GM21825 (cell line): Measurements from ENCODE around the gene OSM.

ENCODE experiments used
- ATAC-seq: cut with Tn5 transposase; IDR thresholded peaks from one replicate; pipeline ENCODE4 v1.9.1; 2021; ENCODE audit warnings: mild to moderate bottlenecking, moderate library complexity; ENCODE audit not compliant: unreplicated experiment

Gene OSM

GRCh38 chr22:30265131-30265720 lies 1.4 kb downstream of the OSM start:
- ATAC-seq = no peak

GRCh38 chr22:30263883-30264282 lies 2.8 kb downstream of the OSM start:
- ATAC-seq = no peak

GRCh38 chr22:30262917-30263741 lies 3.5 kb downstream of the OSM start:
- no peak for ATAC-seq

- ATAC-seq = no peak
Measured at GRCh38 chr22:30262112-30262511, 4.5 kb downstream of the OSM start.

- no peak for ATAC-seq
Measured at GRCh38 chr22:30261134-30261533, 5.5 kb downstream of the OSM start.

GRCh38 chr22:30260682-30261081 lies 6.0 kb downstream of the OSM start:
- ATAC-seq = no peak

GRCh38 chr22:30260276-30260675 lies 6.4 kb downstream of the OSM start:
- no peak for ATAC-seq

- ATAC-seq = no peak
Measured at GRCh38 chr22:30254314-30254713, 12.3 kb downstream of the OSM start.

- ATAC-seq = no peak
Measured at GRCh38 chr22:30253205-30253852, 13.3 kb downstream of the OSM start.

- no peak for ATAC-seq
Measured at GRCh38 chr22:30252411-30253204, 14.0 kb downstream of the OSM start.

- ATAC-seq = no peak
Measured at GRCh38 chr22:30251711-30252110, 14.9 kb downstream of the OSM start.

- no peak for ATAC-seq
Measured at GRCh38 chr22:30250661-30251267, 15.9 kb downstream of the OSM start.

- no peak for ATAC-seq
Measured at GRCh38 chr22:30250039-30250565, 16.5 kb downstream of the OSM start.

GRCh38 chr22:30249049-30250038 lies 17.3 kb downstream of the OSM start:
- no peak for ATAC-seq

GRCh38 chr22:30248484-30248883 lies 18.2 kb downstream of the OSM start:
- ATAC-seq = no peak

- no peak for ATAC-seq
Measured at GRCh38 chr22:30247974-30248373, 18.7 kb downstream of the OSM start.

GRCh38 chr22:30247561-30247960 lies 19.1 kb downstream of the OSM start:
- ATAC-seq = no peak

- ATAC-seq = no peak
Measured at GRCh38 chr22:30246814-30247376, 19.8 kb downstream of the OSM start.
